DND-41 (cell line): ENCODE measurements around the gene S1PR2.

Experiments used
- EZH2 ChIP-seq: IDR thresholded peaks from 3 replicates; pipeline ENCODE4 v1.6.1; 2012; ENCODE audit warnings: borderline replicate concordance, low read depth, mild to moderate bottlenecking, moderate library complexity, low read length, inconsistent platforms; ENCODE audit not compliant: severe bottlenecking
- TF ChIP-seq, protein P1 (sequence below): IDR thresholded peaks from 2 replicates; pipeline ENCODE4 v1.5.1; 2012; ENCODE audit warnings: borderline replicate concordance, low read length, moderate library complexity, mild to moderate bottlenecking; ENCODE audit not compliant: poor library complexity, severe bottlenecking; ENCODE audit errors: extremely low read depth

DNA sequence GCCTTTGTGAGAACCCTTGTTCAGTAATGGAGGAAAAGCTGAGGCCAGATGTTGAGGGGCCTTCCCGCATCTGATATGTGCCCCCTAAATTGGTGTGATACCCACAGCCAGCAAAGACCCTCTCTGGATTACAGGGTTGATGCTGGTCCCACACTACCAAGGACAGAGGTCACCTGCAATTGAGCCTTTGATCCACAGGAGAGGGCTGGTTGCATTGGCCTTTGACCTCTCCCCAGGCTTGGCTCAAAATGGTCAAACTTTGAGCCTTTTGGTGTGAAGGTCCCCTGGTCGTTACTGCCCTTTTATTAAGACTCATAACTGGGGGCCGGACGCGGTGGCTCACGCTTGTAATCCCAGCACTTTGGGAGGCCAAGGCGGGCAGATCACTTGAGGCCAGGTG lies 12.5 kb upstream of the S1PR2 start:
- TF ChIP-seq EZH2: no peak
- TF ChIP-seq, protein P1, sequence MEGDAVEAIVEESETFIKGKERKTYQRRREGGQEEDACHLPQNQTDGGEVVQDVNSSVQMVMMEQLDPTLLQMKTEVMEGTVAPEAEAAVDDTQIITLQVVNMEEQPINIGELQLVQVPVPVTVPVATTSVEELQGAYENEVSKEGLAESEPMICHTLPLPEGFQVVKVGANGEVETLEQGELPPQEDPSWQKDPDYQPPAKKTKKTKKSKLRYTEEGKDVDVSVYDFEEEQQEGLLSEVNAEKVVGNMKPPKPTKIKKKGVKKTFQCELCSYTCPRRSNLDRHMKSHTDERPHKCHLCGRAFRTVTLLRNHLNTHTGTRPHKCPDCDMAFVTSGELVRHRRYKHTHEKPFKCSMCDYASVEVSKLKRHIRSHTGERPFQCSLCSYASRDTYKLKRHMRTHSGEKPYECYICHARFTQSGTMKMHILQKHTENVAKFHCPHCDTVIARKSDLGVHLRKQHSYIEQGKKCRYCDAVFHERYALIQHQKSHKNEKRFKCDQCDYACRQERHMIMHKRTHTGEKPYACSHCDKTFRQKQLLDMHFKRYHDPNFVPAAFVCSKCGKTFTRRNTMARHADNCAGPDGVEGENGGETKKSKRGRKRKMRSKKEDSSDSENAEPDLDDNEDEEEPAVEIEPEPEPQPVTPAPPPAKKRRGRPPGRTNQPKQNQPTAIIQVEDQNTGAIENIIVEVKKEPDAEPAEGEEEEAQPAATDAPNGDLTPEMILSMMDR: no peak
